Gastrocnemius medialis (tissue), 4 donors: ENCODE data around the gene MSMB.

Experiments used
- POLR2A ChIP-seq, 2 donors: fragments of 450-650 bp; IDR thresholded peaks; one replicate each; pipeline ENCODE4 v1.6.1; 2017; ENCODE audit warnings: antibody characterized with exemption in 2 of 2, mild to moderate bottlenecking in 2 of 2, moderate library complexity in 2 of 2
- TF ChIP-seq, protein P1 (sequence below), 5 experiments: fragments of 450-650 bp in 3 of 5; fragments of 200-600 bp in 2 of 5; sonication (generic) in 2 of 5; IDR thresholded peaks in 4 of 5; conservative IDR thresholded peaks in 1 of 5; 1 replicate in 4 of 5; 2 replicates in 1 of 5; pipeline ENCODE4 v1.5.1; 2016 to 2019; ENCODE audit warnings: antibody characterized with exemption in 5 of 5, mild to moderate bottlenecking in 3 of 5, moderate library complexity in 3 of 5

DNA sequence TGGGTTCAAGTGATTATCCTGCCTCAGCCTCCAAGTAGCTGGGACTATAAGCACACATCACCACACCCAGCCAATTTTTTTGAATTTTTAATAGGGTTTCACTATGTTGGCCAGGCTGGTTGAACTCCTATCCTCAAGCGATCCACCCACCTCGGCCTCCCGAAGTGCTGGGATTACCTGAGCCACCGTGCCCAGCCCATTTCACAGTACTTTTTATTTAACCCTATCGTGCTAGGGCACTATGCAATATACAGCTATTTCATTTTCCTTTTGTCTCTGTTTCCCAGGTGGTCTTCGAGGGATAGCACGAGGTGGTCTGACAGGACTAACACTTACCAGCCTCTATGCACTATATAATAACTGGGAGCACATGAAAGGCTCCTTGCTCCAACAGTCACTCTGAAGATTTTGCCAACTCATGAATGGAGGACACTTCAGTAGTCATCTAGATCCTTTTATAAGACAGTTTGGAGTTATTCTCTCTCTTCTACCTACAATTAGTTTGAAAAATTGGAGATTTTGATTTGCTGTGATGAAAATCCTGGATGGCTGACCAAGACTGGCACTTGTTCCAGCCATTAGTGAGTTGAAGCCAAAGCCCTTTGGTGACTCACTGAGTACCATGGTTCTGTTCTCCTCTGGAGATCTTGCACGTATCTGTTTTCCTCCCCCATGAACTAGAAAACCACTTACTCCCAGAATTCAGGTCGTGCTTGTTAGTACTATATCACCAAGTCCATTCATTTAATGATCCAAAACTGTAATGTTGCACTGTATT lies 43.0 kb downstream of the MSMB start:
- TF ChIP-seq, protein P1, sequence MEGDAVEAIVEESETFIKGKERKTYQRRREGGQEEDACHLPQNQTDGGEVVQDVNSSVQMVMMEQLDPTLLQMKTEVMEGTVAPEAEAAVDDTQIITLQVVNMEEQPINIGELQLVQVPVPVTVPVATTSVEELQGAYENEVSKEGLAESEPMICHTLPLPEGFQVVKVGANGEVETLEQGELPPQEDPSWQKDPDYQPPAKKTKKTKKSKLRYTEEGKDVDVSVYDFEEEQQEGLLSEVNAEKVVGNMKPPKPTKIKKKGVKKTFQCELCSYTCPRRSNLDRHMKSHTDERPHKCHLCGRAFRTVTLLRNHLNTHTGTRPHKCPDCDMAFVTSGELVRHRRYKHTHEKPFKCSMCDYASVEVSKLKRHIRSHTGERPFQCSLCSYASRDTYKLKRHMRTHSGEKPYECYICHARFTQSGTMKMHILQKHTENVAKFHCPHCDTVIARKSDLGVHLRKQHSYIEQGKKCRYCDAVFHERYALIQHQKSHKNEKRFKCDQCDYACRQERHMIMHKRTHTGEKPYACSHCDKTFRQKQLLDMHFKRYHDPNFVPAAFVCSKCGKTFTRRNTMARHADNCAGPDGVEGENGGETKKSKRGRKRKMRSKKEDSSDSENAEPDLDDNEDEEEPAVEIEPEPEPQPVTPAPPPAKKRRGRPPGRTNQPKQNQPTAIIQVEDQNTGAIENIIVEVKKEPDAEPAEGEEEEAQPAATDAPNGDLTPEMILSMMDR (IDR thresholded peaks at IDR 0.05 in 4 of 5, conservative IDR thresholded peaks at IDR 0.05 in 1 of 5): no peak
- TF ChIP-seq POLR2A (IDR thresholded peaks at IDR 0.05): no peak
